ENCODE data around the gene MYL9. TPM values are rescaled to one million over a fixed set of nuclear protein-coding genes. Genes with fewer than 3 reads are reported as not detected.
"Not testable (repeated sequence)": the region's sequence is repeated elsewhere in the genome, so short reads cannot be mapped to it uniquely, and the experiment has no call there.

MYL9 gene
- 2.2 and 2.5 TPM in 2 replicates for total RNA-seq

DNA sequence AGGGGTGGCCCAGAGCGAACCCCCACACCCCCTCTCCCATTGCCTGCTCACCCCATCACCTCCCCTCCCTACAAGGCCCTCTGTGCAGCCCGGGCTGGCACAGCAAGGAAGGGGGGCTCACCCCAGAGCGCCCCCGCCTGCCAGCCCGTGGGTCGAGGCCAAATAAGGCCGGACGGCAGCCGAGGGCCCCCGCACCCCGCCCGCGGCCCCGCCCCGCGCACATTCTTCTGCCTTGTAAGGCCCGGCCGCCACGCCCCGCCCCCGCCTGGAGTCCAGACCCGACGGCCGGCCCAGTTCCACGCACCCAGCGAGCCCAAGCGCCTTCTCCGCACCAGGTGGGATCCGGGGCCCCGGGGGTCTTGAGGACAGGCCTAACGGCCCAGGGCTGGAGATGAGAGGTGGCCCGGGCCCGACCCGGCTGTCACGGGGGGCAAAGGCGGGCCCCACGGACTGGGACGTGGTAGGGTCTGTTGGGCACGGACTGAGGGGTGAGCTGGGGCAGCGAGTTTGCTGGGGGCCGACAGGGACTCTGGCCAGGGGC, at the start of gene MYL9:
Gene MYL9, plus strand, starts transcription at position 293 of the 541 bp plus-strand sequence. CDS start 3,366 bp downstream, outside the sequence.
- intact Hi-C loops (cut with micrococcal nuclease): no loop called here

DNA sequence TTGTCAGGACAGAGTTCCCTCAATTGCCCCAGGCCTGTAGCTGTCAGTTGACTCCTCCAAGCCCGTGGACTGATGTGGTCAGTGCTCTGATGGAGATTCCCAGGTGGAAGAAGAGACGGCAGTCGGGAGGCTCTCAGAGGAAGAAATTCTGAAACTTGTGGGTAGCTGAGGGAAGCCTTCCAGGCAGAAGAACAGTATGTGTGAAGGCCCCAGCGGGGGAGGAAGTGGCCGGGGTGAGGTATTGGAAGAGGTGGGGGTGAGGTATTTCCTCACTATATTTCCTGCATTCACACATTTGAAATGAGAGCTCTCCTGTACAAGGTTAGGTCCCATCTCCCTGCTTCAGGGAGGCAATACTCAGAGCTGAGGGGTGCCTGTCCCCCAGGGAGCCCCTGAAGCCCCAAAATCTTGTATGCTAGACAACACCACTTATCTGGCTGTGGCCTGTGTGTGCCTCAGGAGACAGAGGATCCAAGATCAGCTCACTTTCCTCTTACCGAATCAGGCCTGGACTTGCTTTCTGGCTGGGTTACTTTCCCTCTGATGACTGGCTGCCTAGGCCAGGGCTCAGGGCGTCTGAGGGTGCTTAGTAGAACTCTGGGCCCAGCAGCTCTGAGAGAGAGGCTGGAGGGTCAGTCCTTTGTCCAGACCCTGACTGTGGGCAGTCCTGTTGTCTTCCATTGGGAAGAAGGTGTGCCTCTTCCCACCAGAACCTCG, 49.3 kb upstream of the MYL9 start:
- intact Hi-C loops (cut with micrococcal nuclease): no loop called here

- intact Hi-C loops (cut with micrococcal nuclease): no loop called here
Measured at GRCh38 chr20:36493051-36493800, 48.1 kb upstream of the MYL9 start.

DNA sequence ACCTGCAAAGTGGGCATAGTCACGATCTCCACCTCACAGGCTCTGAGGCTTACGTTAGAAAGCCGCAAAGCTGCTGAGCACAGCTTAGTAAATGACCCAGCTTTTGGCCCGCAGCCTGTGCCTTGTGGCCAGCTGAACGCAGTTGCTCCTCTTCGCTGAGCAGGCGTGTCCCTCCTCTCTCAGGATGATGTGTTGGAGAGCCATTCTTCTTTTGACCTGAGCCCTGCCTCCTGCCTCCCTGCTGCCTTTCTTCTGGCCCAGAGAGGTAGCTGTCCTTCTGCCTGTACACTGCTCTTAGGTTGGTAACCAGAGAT, 47.6 kb upstream of the MYL9 start:
- intact Hi-C loops (cut with micrococcal nuclease): no loop called here

DNA sequence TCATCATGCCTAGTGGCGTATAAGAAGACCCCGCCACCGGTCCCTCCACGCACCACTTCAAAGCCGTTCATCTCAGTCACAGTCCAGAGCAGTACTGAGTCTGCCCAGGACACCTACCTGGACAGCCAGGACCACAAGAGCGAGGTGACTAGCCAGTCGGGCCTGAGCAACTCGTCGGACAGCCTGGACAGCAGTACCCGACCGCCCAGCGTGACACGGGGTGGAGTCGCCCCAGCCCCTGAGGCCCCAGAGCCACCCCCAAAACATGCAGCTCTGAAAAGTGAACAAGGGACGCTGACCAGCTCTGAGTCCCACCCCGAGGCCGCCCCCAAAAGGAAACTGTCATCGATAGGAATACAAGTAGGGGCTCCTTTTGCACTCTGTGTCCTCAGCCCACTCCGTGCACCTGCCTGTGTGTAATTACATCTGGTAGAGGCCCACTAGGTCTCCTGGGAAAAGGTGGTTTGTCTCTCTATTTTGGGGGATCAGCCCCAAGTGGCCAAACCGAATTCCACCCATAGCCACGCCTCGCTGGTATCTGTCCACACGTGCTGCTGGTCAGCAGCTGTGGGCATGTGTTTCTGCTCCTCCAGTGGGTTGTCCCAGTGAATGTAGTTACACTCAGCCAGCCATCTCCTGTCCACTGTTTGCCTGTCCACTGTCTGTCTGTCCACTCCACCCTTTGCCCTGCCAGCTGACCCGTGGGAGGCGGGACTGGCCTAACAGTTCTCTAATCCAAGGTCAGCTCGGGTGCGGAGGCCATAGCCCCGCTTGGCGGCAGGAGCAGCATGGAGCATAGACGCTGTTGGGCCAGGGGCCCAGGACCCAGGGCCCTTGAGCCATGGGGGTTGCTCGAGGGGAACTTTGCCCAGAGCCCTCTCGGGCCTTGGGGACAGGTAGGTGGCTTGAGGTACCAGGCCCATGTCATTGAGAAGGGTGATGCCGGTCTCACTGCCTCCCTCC, 44.3 kb upstream of the MYL9 start:
- intact Hi-C loops (cut with micrococcal nuclease): no loop called here

DNA sequence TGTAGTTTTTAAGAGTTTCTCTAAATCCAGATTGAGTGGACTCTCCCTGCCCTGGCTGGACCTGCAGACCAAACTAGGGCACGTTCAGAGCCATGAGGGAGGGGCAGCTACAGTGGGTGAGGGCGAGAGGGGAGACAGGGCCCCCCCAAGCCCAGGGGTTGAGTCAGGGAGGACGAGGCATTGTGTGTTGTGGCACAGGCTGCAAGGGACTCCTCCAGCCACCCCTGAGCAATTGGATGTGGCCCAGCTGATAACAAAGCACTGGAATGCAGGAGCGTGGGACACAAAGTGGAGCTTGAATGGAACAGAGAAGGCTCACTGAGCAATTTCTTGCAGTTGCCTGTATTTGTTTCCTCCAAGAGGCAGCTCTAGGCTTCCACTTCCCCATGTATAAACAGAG, 43.5 kb upstream of the MYL9 start:
- intact Hi-C loops (cut with micrococcal nuclease): no loop called here

DNA sequence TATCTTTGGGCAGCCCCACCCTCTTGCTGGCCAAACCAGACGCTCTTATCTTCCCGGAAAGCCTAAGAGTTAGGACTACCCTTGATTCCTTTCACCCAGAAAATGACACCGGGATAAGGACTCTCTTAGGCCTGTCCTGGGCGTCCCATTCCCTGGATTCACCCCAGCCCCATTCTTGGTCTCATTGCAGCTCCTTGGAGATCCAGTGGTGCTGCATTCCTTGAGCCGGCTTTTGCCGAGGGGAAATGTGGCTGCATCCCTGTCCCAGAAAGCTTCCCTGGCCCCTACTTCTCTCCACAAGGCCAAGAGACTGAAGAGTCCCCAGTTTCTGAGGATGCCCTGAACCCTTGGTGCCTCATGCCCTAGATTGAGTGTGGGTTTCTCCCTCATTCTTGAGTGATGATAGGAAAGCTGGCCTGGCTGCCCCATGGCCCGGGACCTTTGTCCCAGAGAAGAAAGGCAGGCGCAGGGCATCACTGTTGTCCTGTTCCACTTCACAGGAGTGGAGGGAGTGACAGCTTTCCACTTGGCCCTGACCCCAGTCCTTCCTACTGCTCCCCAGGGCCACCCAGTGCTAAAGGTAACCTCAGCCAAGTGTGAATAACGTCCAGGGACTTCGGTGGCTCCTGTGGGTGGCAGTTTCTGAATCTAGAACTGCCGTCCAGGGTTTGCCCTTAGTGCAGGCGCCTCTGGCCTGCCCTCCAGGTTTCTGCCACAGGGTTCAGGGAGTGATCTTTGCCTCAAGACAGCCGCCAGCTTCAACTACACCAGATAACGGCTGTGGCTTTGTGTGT, 42.7 kb upstream of the MYL9 start:
- intact Hi-C loops (cut with micrococcal nuclease): no loop called here

GRCh38 chr20:36499211-36499610, 42.1 kb upstream of the MYL9 start:
- intact Hi-C loops (cut with micrococcal nuclease): no loop called here

DNA sequence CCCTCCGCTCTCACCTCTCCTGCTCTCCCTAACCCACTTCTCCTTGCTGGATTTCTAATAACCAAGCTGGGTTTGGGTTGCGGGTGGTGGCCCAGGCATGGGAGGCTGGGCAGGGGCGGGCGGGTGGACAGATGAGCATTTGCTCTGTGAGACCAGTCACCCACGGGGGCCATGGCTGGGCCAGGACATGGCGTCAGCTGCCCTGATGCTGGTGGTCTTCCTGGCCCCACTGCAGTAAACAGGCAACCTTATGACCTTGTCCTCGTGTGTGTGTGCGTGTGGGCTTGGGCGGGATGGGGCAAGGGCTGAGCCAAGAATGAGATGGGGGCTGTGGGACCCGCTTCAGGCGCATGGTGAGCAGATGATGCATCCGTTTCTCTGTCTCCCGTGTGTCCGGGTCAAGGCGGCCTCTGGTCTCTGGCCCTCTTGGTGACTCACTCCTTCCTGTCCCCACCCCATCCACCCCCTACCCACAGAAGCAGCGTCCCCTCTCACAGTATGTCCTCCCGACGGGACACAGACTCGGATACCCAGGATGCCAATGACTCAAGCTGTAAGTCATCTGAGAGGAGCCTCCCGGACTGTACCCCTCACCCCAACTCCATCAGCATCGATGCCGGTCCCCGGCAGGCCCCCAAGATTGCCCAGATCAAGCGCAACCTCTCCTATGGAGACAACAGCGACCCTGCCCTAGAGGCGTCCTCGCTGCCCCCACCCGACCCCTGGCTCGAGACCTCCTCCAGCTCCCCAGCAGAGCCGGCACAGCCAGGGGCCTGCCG, 41.4 kb upstream of the MYL9 start:
- intact Hi-C loops (cut with micrococcal nuclease): no loop called here

DNA sequence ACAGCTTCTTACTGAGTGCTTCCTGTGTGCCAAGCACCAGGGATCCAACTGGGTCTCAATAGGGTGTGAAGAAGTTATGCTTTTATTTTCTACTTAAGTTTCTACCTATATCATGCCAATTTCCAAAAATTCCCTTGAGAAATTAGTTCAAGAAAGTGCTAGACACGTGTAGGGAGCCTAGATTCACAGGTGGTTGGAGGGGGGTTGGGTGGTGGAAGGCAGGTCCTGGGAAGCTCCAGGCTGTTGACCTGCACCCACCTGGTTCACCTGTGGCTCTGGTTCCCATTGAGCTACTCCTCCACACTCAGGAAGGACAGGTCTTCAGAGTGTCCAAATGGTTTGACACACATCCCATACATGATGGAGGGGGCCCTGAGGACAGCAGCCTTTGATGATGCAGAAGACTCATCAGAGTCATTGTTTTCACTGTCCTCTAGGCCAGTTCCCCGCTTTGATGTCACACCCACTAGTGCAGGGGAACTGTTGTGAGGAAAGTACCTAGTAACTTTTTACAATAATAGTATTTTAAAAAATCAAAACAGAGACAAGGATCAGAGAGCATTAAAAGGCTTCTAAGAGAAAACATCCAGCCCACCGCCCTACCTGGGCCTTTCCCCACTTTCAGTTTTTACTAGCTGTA, 39.8 kb upstream of the MYL9 start:
- intact Hi-C loops (cut with micrococcal nuclease): no loop called here

GRCh38 chr20:36504295-36504694, 37.0 kb upstream of the MYL9 start:
- intact Hi-C loops (cut with micrococcal nuclease): no loop called here

DNA sequence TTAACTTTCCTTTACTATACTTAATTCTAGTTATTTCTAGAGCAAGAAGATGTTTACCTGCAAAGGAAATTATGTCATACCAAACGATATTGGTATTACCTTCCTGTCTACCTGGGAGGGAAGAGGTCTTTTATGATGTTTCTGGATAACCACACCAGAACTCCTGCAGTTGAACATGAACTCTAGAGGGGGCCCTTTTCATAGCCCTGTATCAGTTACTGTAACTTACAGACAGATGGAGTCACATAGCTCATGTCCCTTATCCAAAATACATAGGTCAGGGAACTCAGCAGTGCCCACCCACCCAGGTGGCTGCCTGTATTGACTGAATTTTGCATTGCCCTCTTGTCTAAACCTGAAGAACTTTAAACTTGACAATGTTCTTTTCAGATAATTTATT, 35.1 kb upstream of the MYL9 start:
- intact Hi-C loops (cut with micrococcal nuclease): no loop called here

GRCh38 chr20:36507746-36508145, 33.6 kb upstream of the MYL9 start:
- intact Hi-C loops (cut with micrococcal nuclease): no loop called here

DNA sequence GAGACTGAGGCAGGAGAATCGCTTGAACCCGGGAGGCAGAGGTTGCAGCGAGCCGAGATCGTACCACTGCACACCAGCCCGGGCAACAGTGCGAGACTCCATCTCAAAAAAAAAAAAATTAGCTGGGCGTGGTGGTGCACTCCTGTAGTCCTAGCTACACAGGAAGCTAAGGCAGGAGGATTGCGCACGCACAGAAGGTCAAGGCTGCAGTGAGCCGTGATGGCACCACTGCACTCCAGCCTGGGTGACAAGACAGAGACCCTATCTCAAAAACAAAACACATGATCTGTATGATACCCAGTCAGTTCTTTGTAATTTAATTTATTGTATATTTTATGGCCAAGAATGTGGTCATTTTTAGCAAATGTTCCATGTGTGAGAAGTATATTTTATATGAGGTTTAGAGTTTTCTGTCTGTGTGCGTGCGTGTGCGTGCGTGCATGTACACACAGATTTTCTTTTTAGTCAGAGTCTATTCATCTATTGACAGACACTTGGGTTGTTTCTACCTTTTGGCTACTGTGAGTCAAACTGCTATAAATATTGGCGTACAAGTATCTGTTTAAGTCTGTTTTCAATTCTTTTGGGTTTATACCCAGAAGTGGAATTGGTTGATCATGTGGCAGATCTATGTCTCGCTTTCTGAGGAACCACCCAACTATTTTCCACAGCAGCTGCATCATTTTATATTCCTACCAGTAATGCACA, 22.2 kb upstream of the MYL9 start:
- intact Hi-C loops (cut with micrococcal nuclease): no loop called here

- intact Hi-C loops (cut with micrococcal nuclease): no loop called here
Measured at GRCh38 chr20:36519944-36520343, 21.4 kb upstream of the MYL9 start.

- intact Hi-C loops (cut with micrococcal nuclease): no loop called here
Measured at GRCh38 chr20:36521526-36521925, 19.8 kb upstream of the MYL9 start.

- intact Hi-C loops (cut with micrococcal nuclease): not testable (repeated sequence)
Measured at GRCh38 chr20:36522412-36522811, 18.9 kb upstream of the MYL9 start.

- intact Hi-C loops (cut with micrococcal nuclease): no loop called here
Measured at GRCh38 chr20:36523341-36523740, 18.0 kb upstream of the MYL9 start.
